GM19099 (cell line): ENCODE measurements around the gene TRIM50.

ENCODE experiments used
- POLR2A ChIP-seq: IDR thresholded peaks from 3 replicates; pipeline ENCODE4 v1.6.1; 2011; ENCODE audit warnings: low read depth; ENCODE audit not compliant: insufficient read length; ENCODE audit errors: extremely low read depth

The TRIM50 gene

DNA sequence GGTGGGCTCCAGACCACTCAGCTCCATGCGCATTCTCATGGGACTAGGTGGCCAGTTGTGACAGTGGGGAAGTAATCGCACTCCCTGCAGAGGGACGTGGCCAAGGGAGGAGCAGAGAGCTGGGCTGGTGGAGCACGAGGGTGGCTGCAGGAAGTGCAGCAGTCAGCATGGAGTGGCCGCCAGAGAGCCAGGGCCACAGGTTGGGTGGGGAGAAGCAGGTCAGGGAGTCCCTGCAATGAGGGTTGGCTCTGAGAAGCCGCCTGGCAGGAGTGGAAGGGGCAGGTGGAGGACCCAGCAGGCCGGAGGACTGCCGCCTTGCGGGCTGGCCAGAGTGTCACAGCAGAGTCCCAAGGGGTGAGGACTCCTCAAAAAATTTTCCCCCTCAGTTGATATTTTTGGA, 26.3 kb upstream of the TRIM50 start:
- TF ChIP-seq POLR2A: no peak

DNA sequence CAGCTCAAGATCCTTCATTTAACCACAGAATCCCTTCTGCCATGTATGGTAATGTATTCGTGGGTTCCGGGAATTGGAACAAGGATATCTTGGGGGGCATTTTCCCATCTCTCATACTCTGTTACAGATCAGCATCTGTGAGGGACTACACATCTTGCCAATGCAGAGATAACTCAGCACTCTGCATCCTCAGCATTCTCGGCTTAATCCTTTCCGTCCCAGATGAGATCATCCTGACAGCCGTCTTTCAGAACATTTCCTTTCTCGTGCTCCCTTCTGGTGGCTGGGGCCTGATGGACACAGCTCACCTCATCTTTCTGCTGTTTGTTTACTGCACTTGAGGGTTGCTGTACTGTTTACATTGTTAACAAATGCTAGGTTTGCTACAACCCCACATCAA, 25.4 kb upstream of the TRIM50 start:
- TF ChIP-seq POLR2A: no peak

DNA sequence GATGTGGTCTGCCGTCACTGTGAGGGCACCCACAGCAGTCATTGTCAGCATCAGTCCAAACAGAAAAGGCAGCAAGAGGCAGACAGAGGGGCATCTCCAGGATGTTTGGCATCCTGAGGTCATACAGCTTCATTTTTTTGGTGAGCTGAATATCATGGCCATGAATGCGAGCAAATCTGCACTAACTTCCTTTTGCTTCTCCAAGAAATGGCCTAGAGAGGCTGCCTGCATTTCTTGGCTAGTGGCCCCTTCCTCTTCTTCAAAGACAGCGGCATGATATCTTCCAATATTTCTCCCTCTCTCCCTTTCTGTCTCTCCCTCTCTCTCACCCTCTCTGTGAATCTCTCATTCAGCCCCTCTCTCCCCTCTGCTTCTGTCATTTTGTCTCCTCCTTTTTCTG, 24.9 kb upstream of the TRIM50 start:
- TF ChIP-seq POLR2A: no peak

DNA sequence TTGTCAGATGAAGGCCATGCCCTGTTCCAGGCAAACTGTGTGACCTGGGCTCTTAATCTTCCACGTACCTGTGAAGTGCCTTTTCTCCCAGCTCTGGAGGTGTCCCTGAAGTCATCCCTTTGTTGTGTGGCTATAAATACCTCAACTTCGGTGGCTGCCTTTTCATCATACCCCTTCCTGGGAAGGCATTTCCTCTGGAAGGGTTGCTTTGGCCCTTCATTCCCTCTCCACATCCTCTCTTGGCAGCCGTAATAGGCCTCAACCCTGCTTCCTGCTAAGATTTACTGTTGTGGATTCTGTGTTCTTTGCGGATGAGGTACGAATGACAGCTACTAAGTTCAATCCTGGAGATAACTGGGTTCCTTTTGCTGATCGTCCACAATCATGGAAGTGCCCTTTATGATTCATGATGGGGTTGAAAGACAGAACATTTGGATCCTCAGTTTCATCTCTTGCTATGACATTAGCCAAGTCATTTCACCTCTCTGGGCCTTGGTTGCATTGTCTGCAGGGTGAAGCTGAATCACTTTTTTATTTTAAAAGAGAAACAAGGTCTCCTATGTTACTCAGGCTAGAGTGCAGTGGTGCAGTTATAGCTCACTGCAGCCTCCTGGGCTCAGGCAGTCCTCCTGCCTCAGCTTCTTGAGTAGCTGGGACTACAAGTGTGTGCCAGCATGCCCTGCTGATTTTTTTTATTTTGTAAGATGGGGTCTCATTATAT, 23.7 kb upstream of the TRIM50 start:
- TF ChIP-seq POLR2A: no peak

- TF ChIP-seq POLR2A: no peak
Measured at GRCh38 chr7:73350306-73351068, 22.6 kb upstream of the TRIM50 start.

DNA sequence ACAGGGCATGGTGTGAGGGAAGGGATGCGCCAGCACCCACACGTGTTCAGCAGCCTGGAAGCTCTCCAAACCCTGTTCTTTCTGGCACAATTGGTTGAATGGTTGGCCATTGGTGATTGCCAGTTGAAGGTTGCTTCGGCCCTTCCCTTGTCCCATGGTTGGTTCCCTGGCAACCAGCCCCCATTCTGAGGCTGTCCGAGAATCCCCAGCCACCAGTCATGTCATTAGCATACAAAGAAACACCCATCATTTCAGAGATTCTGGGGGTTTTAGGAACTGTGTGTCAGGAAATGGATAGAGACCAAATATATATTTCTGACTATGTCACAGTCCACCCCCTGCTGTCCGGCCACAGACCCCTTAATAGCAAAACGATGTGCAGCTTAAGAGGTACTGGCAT, 21.9 kb upstream of the TRIM50 start:
- TF ChIP-seq POLR2A: no peak

DNA sequence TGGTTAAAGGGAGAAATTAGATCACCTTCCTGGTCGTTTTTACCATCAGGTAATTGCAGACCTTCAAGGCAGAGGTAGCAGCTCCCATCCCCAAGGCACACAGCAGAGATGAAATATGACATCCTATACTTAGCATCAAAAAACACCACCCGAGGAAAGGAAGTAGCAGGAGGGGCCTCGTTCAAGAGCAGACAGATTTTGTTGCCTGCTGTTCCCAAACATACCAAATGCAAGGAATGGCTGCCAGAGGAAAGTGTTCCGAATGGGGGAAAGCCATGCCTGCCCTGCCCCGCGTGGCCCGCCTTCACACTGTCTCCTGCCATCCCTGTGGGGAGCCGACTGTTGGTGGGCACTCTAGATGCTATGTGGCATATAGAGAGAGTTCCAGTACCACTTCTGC, 18.1 kb upstream of the TRIM50 start:
- TF ChIP-seq POLR2A: no peak

GRCh38 chr7:73345538-73345937, 17.7 kb upstream of the TRIM50 start:
- no peak for TF ChIP-seq POLR2A

- TF ChIP-seq POLR2A: no peak
Measured at GRCh38 chr7:73343671-73344380, 15.9 kb upstream of the TRIM50 start.

- no peak for TF ChIP-seq POLR2A
Measured at GRCh38 chr7:73342645-73343044, 14.8 kb upstream of the TRIM50 start.

- TF ChIP-seq POLR2A: no peak
Measured at GRCh38 chr7:73341877-73342276, 14.0 kb upstream of the TRIM50 start.

DNA sequence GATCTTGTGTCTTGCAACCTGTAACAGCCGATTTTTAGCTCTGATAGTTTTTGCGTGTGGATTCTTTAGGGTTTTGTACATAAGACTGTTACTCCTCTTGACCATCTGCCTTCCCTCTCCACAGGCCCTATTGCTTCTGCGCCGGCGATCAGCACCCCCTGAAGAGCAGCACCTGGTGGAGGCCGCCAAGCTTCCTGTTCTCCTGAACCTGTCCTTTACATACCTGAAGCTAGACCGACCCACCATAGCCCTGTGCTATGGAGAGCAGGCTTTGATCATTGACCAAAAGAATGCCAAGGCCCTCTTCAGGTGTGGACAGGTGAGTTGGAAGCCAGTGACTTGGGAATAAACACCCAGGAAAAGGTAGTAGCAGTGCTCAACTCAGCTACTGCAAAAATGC, 12.6 kb upstream of the TRIM50 start:
- TF ChIP-seq POLR2A: no peak

- no peak for TF ChIP-seq POLR2A
Measured at GRCh38 chr7:73338321-73338720, 10.4 kb upstream of the TRIM50 start.

DNA sequence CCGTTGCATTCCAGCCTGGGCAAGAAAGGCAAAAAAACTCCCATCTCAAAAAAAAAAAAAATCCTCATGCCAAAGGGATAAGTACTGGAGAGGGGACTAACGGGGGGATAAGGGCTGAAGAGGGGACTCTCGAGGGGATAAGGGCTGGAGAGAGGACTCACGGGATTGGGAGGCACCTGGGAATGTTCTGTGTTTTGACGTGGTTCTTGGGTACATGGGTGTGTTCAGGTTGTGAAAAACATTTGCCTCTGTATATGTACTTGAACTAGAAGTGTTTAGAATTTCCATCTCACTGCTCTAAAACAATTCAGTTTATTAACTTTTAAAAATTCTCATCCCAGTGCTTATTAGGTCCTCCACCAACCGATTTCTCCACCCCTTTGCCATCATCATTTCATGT, 4.6 kb upstream of the TRIM50 start:
- TF ChIP-seq POLR2A: no peak

GRCh38 chr7:73330772-73331171, 2.9 kb upstream of the TRIM50 start:
- TF ChIP-seq POLR2A: no peak
